ENCODE results near the gene SPTLC2. TPM values are rescaled to one million over a fixed set of nuclear protein-coding genes. Genes with fewer than 3 reads are reported as not detected.

SPTLC2 gene
- total RNA-seq, result 13.1 and 15.3 TPM in 2 replicates

GRCh38 chr14:77616454-77617229 lies at the start of gene SPTLC2:
TSS of gene SPTLC2 (minus strand) at chr14:77616637. CDS start at chr14:77616579, 58 bp downstream.

GRCh38 chr14:77498120-77498979 lies 118.1 kb downstream of the SPTLC2 start, which contains the start of gene ISM2:
TSS of gene ISM2 (minus strand) at chr14:77498816. CDS start at chr14:77498793, 23 bp downstream.

DNA sequence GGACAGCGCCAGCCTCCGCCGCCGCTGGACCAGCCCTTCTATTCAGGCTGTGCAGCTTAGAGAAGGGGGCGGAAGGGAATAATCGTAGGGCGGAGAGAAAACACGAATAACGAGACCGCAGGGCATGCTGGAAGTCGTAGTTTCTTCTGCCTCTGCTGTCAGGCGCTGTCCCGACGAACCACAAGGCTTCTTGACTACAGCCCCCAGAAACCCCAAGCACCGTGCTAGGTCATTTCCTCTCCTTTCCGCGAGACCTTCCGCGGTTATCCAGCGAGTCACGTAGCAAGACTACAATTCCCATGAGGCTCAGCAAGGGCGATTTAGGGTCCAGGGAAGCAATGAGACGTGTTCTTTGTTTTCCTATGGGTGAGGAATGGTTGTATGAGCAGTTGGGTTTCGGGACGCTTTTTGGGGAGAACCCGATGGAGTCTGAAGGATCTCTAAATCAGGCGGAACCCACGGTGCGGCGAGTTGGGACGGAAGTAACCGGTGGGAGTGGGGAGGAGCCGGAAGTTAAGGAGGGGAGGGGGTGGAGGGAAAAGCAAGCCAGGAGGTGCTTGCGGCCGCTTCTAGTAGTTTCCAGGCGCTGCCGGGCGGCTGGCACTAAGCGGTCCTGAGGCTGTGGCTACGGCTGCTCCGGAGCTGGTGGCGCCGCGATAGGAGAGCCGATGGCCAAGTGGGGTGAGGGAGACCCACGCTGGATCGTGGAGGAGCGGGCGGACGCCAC lies 158.8 kb downstream of the SPTLC2 start, which contains the start of the genes AHSA1 and VIPAS39:
Gene AHSA1 (plus strand): TSS at position 572 of the 727 bp plus-strand sequence. CDS start 97 bp downstream, at position 669.
Gene VIPAS39 (minus strand): TSS at position 80 of the 727 bp plus-strand sequence. CDS start 3,499 bp downstream, outside the sequence.

Other genes with a start within 250 kb of the SPTLC2 start
- 5.3 and 6.3 TPM in 2 replicates for gene TMED8, start 239.5 kb downstream of the SPTLC2 start, total RNA-seq
- gene SAMD15, start 239.3 kb downstream of the SPTLC2 start, total RNA-seq, result 0.34 and 1.3 TPM in 2 replicates
- gene NOXRED1, start 193.1 kb downstream of the SPTLC2 start, total RNA-seq, result not detected in 2 replicates
- gene VIPAS39, start 159.0 kb downstream of the SPTLC2 start, total RNA-seq, result 16.3 and 25.3 TPM in 2 replicates
- 70.8 and 92.1 TPM in 2 replicates for gene AHSA1, start 158.5 kb downstream of the SPTLC2 start, total RNA-seq
- 0.12 TPM in 1 of 2 replicates, not detected in the other for gene ISM2, start 117.8 kb downstream of the SPTLC2 start, total RNA-seq
- 9.7 and 13.4 TPM in 2 replicates for gene ALKBH1, start 91.4 kb upstream of the SPTLC2 start, total RNA-seq
- 76.8 and 133 TPM in 2 replicates for gene SLIRP, start 91.5 kb upstream of the SPTLC2 start, total RNA-seq
- 48.2 and 51.1 TPM in 2 replicates for gene SNW1, start 144.5 kb upstream of the SPTLC2 start, total RNA-seq
- gene ADCK1, start 183.5 kb upstream of the SPTLC2 start, total RNA-seq, result 4.3 and 4.9 TPM in 2 replicates

Measured in pericardium fibroblast (primary cell).